GM18909 (cell line): ENCODE results near the gene HES3.

Experiments used
- ATAC-seq: cut with Tn5 transposase; IDR thresholded peaks from one replicate; pipeline ENCODE4 v1.9.1; 2021; ENCODE audit warnings: mild to moderate bottlenecking; ENCODE audit not compliant: unreplicated experiment, poor library complexity

Gene HES3

DNA sequence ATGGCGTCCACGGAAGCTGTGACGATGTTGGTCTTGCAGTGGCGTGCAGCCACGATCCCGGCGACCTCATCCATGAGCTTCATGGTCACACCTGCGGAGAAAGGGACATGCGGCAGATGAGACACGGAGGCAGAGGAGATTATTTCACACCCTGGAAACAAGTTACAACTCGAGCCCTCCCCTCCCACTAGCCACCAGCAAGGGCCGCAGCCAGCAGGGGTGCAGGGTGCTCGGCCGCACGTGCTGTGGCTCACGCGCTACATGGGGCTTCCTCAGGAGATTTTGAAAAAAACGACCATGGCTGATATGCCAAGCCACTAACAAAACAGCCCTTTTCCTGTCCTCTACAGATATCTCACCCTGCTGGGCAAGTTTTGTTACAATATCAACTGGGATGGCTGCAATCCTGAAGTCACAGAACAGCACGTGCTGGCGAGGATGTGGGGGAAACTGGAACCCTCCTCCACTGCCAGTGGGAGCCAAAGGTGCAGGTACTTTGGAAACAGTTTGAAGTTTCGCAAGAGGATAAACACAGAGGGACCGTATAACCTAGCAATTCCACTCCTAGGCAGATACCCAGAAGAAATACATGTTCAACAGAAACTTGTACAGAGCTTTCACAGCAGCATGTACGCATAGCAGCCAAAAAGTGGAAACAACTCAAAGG, 51.0 kb downstream of the HES3 start:
- ATAC-seq = no peak
